H1 (cell line): ENCODE measurements around the gene TSPAN9. TPM values are rescaled to one million over a fixed set of nuclear protein-coding genes. Genes with fewer than 3 reads are reported as not detected.
A peak's percentile ranks its signal among the peaks of the same experiment; 100 is the strongest.

Experiments
- CTCF ChIA-PET: fragments of 300-600 bp; sonication (Branson Sonifier 250); formaldehyde crosslinking; loops from one replicate; lab custom pipeline; 2021; ENCODE audit not compliant: partially characterized antibody; lab: Charles Lee
- POLR2A ChIA-PET: fragments of 300-600 bp; sonication (Branson Sonifier 250); formaldehyde crosslinking; loops from one replicate; lab custom pipeline; 2021; ENCODE audit warnings: inconsistent platforms; ENCODE audit not compliant: partially characterized antibody; lab: Charles Lee
- DNase-seq, 2 experiments: peaks; one replicate each; pipeline versions ENCODE4 v3.0.0 to v3.0.0-alpha.2; 2010 to 2022; ENCODE audit warnings: low spot score in 2 of 2, low read depth in 1 of 2, mixed read lengths in 1 of 2
- FAIRE-seq: peaks from 2 replicates; lab custom pipeline; 2011; peaks lifted over from hg19 to GRCh38; lab: Jason Lieb, UNC
- H2AFZ ChIP-seq: 2 replicates; pipeline ENCODE4 v1.8.1; 2012; ENCODE audit warnings: low read length, inconsistent platforms
- H2AK5ac ChIP-seq: 2 replicates; pipeline ENCODE4 v1.6.1; 2013; ENCODE audit warnings: low read depth, low read length
- H2BK120ac ChIP-seq: replicated peaks from 2 replicates; pipeline ENCODE3; 2013; ENCODE audit warnings: low read depth, low read length, inconsistent platforms
- H2BK12ac ChIP-seq: 2 replicates; pipeline ENCODE4 v1.6.1; 2013; ENCODE audit warnings: low read depth, low read length
- H2BK15ac ChIP-seq: 2 replicates; pipeline ENCODE4 v1.6.1; 2013; ENCODE audit warnings: low read length
- H2BK20ac ChIP-seq: 2 replicates; pipeline ENCODE4 v1.6.1; 2013; ENCODE audit warnings: low read length
- H2BK5ac ChIP-seq: 2 replicates; pipeline ENCODE4 v1.6.1; 2013; ENCODE audit warnings: low read depth, low read length
- H3K14ac ChIP-seq: 2 replicates; pipeline ENCODE4 v1.6.1; 2013; ENCODE audit warnings: inconsistent platforms; ENCODE audit not compliant: insufficient read length
- H3K18ac ChIP-seq: 2 replicates; pipeline ENCODE4 v1.6.1; 2013; ENCODE audit warnings: low read length; ENCODE audit errors: extremely low read depth
- H3K23ac ChIP-seq: 2 replicates; pipeline ENCODE4 v1.6.1; 2013; ENCODE audit warnings: inconsistent platforms; ENCODE audit not compliant: insufficient read length
- H3K23me2 ChIP-seq: 2 replicates; pipeline ENCODE4 v1.6.1; 2013; ENCODE audit warnings: low read depth, low read length
- H3K27ac ChIP-seq: 2 replicates; pipeline ENCODE4 v1.6.1; 2011; ENCODE audit warnings: low read depth, low read length, inconsistent platforms
- H3K27me3 ChIP-seq, 4 experiments: replicated peaks in 1 of 4; 1 replicate in 1 of 4; 2 replicates in 3 of 4; pipeline versions ENCODE4 v1.6.1 to v1.8.1; 2011 to 2013; ENCODE audit warnings: low read length in 3 of 4, mild to moderate bottlenecking in 3 of 4, inconsistent platforms in 2 of 4, mixed read lengths in 2 of 4, moderate library complexity in 1 of 4; ENCODE audit not compliant: control insufficient read depth in 3 of 4, insufficient read depth in 3 of 4; ENCODE audit errors: extremely low read depth in 1 of 4
- H3K36me3 ChIP-seq, 4 experiments: 2 replicates each; pipeline versions ENCODE4 v1.6.1 to v1.8.1; 2011 to 2013; ENCODE audit warnings: mild to moderate bottlenecking in 4 of 4, low read length in 3 of 4, moderate library complexity in 2 of 4, control low read depth in 1 of 4, inconsistent platforms in 1 of 4; ENCODE audit not compliant: insufficient read depth in 4 of 4, control insufficient read depth in 2 of 4
- H3K4ac ChIP-seq: replicated peaks from 2 replicates; pipeline ENCODE3; 2013; ENCODE audit warnings: low read length, low read depth, mixed read lengths, inconsistent platforms; ENCODE audit not compliant: insufficient read length
- H3K4me1 ChIP-seq, 4 experiments: replicated peaks in 1 of 4; 1 replicate in 1 of 4; 2 replicates in 3 of 4; pipeline versions ENCODE4 v1.6.1 to v1.8.1; 2011 to 2013; ENCODE audit warnings: low read length in 3 of 4, inconsistent platforms in 2 of 4, mixed read lengths in 1 of 4; ENCODE audit not compliant: insufficient read depth in 4 of 4, control insufficient read depth in 3 of 4
- H3K4me2 ChIP-seq, 2 experiments: 2 replicates each; pipeline versions ENCODE4 v1.6.1 to v1.8.1; 2011 to 2013; ENCODE audit warnings: low read depth in 2 of 2, low read length in 2 of 2, control low read depth in 1 of 2, inconsistent platforms in 1 of 2, mild to moderate bottlenecking in 1 of 2; ENCODE audit not compliant: insufficient read depth in 1 of 2
- H3K4me3 ChIP-seq, 4 experiments: fragments of 200-600, 300-600 bp in 1 of 4; sonication (generic), shearing (Covaris generic), sonication (Bioruptor Twin) in 1 of 4; 2 replicates each; pipeline versions ENCODE4 v1.5.1 to v1.8.1; 2011 to 2016; ENCODE audit warnings: low read length in 4 of 4, low read depth in 3 of 4, control low read depth in 2 of 4, inconsistent platforms in 2 of 4, mild to moderate bottlenecking in 2 of 4, mixed read lengths in 1 of 4, moderate library complexity in 1 of 4; ENCODE audit not compliant: insufficient read depth in 2 of 4; ENCODE audit errors: extremely low read depth in 1 of 4
- H3K56ac ChIP-seq: replicated peaks from 2 replicates; pipeline ENCODE3; 2013; ENCODE audit warnings: low read depth, mild to moderate bottlenecking, mixed read lengths, low read length, inconsistent platforms; ENCODE audit not compliant: insufficient read length
- H3K79me1 ChIP-seq: 2 replicates; pipeline ENCODE4 v1.6.1; 2013; ENCODE audit warnings: low read depth, low read length, control low read depth
- H3K79me2 ChIP-seq, 2 experiments: 2 replicates each; pipeline versions ENCODE4 v1.6.1 to v1.8.1; 2012 to 2013; ENCODE audit warnings: low read length in 2 of 2, mild to moderate bottlenecking in 2 of 2, inconsistent platforms in 1 of 2; ENCODE audit not compliant: insufficient read depth in 2 of 2, control insufficient read depth in 1 of 2
- H3K9ac ChIP-seq, 4 experiments: replicated peaks in 1 of 4; 1 replicate in 1 of 4; 2 replicates in 3 of 4; pipeline versions ENCODE4 v1.6.1 to v1.8.1; 2011 to 2013; ENCODE audit warnings: low read depth in 3 of 4, low read length in 3 of 4, control low read depth in 2 of 4, mild to moderate bottlenecking in 2 of 4, moderate library complexity in 2 of 4, inconsistent platforms in 1 of 4; ENCODE audit errors: extremely low read depth in 1 of 4
- H3K9me3 ChIP-seq, 2 experiments: 2 replicates each; pipeline versions ENCODE4 v1.6.1 to v1.8.1; 2012 to 2013; ENCODE audit warnings: mild to moderate bottlenecking in 2 of 2, moderate library complexity in 2 of 2, control low read depth in 1 of 2, inconsistent platforms in 1 of 2, low read depth in 1 of 2, low read length in 1 of 2, mixed read lengths in 1 of 2; ENCODE audit not compliant: insufficient read depth in 2 of 2
- H4K20me1 ChIP-seq, 2 experiments: replicated peaks in 1 of 2; 2 replicates each; pipeline versions ENCODE3 to v1.8.1; 2011 to 2013; ENCODE audit warnings: inconsistent platforms in 2 of 2, low read length in 2 of 2, mild to moderate bottlenecking in 1 of 2; ENCODE audit not compliant: insufficient read depth in 2 of 2, control insufficient read depth in 1 of 2
- H4K5ac ChIP-seq: 2 replicates; pipeline ENCODE4 v1.6.1; 2013; ENCODE audit warnings: low read length, low read depth, mixed read lengths, inconsistent platforms; ENCODE audit not compliant: insufficient read length
- H4K8ac ChIP-seq: 2 replicates; pipeline ENCODE4 v1.8.0; 2013; ENCODE audit warnings: mild to moderate bottlenecking, moderate library complexity, low read length, inconsistent platforms; ENCODE audit not compliant: insufficient read depth; ENCODE audit errors: extremely low read depth
- H4K91ac ChIP-seq: replicated peaks from 2 replicates; pipeline ENCODE3; 2013; ENCODE audit warnings: low read length, mixed read lengths, inconsistent platforms; ENCODE audit not compliant: insufficient read length
- BACH1 ChIP-seq: IDR thresholded peaks from 2 replicates; pipeline ENCODE4 v1.6.1; 2012; ENCODE audit warnings: low read length, improper control_type of control experiment
- BCL11A ChIP-seq, 2 experiments: IDR thresholded peaks; one replicate each; pipeline ENCODE4 v1.6.1; 2011; ENCODE audit warnings: low read depth in 2 of 2, low read length in 2 of 2, mild to moderate bottlenecking in 2 of 2
- EP300 ChIP-seq, 2 experiments: IDR thresholded peaks; 1 replicate in 1 of 2; 2 replicates in 1 of 2; pipeline ENCODE4 v1.6.1; 2011 to 2012; ENCODE audit warnings: low read depth in 2 of 2, low read length in 2 of 2, mild to moderate bottlenecking in 2 of 2, borderline replicate concordance in 1 of 2, inconsistent platforms in 1 of 2, moderate library complexity in 1 of 2
- GABPA ChIP-seq: IDR thresholded peaks from 2 replicates; pipeline ENCODE4 v1.6.1; 2011; ENCODE audit warnings: mild to moderate bottlenecking, low read length, moderate library complexity, borderline replicate concordance; ENCODE audit not compliant: insufficient read depth
- JUN ChIP-seq: IDR thresholded peaks from 2 replicates; pipeline ENCODE4 v1.6.1; 2011; ENCODE audit warnings: low read depth, mild to moderate bottlenecking, improper control_type of control experiment, low read length
- JUND ChIP-seq: IDR thresholded peaks from 2 replicates; pipeline ENCODE4 v1.6.1; 2011; ENCODE audit warnings: mild to moderate bottlenecking, improper control_type of control experiment, low read length
- KDM1A ChIP-seq: fragments of 200-600, 300-600 bp; sonication (generic); IDR thresholded peaks from 2 replicates; pipeline ENCODE4 v1.7.1; 2016; ENCODE audit warnings: mild to moderate bottlenecking, low read length, borderline replicate concordance
- KDM4A ChIP-seq: IDR thresholded peaks from one replicate; pipeline ENCODE4 v1.7.1; 2012; ENCODE audit warnings: low read depth, mild to moderate bottlenecking, moderate library complexity, low read length, inconsistent platforms; ENCODE audit not compliant: severe bottlenecking
- POLR2A ChIP-seq, 2 experiments: IDR thresholded peaks; 1 replicate in 1 of 2; 2 replicates in 1 of 2; pipeline ENCODE4 v1.6.1; 2011; ENCODE audit warnings: low read depth in 2 of 2, low read length in 2 of 2, mild to moderate bottlenecking in 2 of 2; ENCODE audit errors: control extremely low read depth in 1 of 2
- SP2 ChIP-seq: IDR thresholded peaks from 2 replicates; pipeline ENCODE4 v1.6.1; 2012; ENCODE audit warnings: mild to moderate bottlenecking, low read length, inconsistent platforms
- TCF12 ChIP-seq: IDR thresholded peaks from 2 replicates; pipeline ENCODE4 v1.6.1; 2011; ENCODE audit warnings: low read depth, mild to moderate bottlenecking, low read length
- ZNF274 ChIP-seq: IDR thresholded peaks from 2 replicates; pipeline ENCODE4 v1.7.0; 2012; ENCODE audit warnings: low read length, borderline replicate concordance; ENCODE audit errors: extremely low read depth
- WGBS, 2 experiments: shearing (Covaris generic) in 1 of 2; methylation state at CpG; one replicate each; pipeline versions ENCODE4 v1.1.6 to v1.1.7; 2013 to 2015; ENCODE audit warnings: low lambda C conversion rate in 2 of 2, mixed read lengths in 2 of 2, inconsistent platforms in 1 of 2, low coverage in 1 of 2, missing lambda C conversion rate in 1 of 2; ENCODE audit not compliant: insufficient replicate concordance in 2 of 2, insufficient coverage in 1 of 2, insufficient read length in 1 of 2; ENCODE audit errors: extremely low coverage in 1 of 2, missing lambda C conversion rate in 1 of 2; 5-methylcytosine and 5-hydroxymethylcytosine counted together
- polyA plus RNA-seq, 7 experiments: library from polyadenylated mRNA; depleted of rRNA in 3 of 7; stranded (reverse) in 5 of 7; unstranded in 2 of 7; fragments of >200 nt in 5 of 7; fragments of 200-250 nt in 2 of 7; gene quantifications; 1 replicate in 5 of 7; 2 replicates in 1 of 7; 4 replicates in 1 of 7; pipeline versions ENCODE4 v1.2.1 to v1.2.3, GENCODE V29; 2011 to 2013; ENCODE audit warnings: missing spikeins in 2 of 7, mixed read lengths in 2 of 7
- total RNA-seq: library from RNA; stranded (reverse); fragmentation: NEBNext Ultra II Directional; extraction: Animal tissue kit (Norgen Biotek cat#: 25700); gene quantifications from 2 replicates; pipeline ENCODE4 v1.2.1, GENCODE V29; 2021
- TF ChIP-seq, protein P1 (sequence below): IDR thresholded peaks from 2 replicates; pipeline ENCODE4 v1.6.1; 2011; ENCODE audit warnings: low read length, improper control_type of control experiment

TSPAN9 gene
- total and polyA plus RNA-seq, 2 of the 8 experiments (the other 6 are each of a cell fraction or from before 2014, with no cell fraction given): 11.5 to 29.1 TPM

GRCh38 chr12:3215410-3215975 lies 138.3 kb downstream of the TSPAN9 start:
- Histone ChIP-seq H3K9ac (no peak overlapping the region), H3K4me2 (peak overlapping the region in 1 of 2 experiments; percentile 46; a peak in 1 of 4 replicates), H3K79me2 (no peaks in the 10 kb centered on the region), H2BK20ac (no peak overlapping the region), H3K9me3 (no peaks in the 10 kb centered on the region), H2BK5ac (no peak overlapping the region; the same call in 1 of the 2 replicates), H2AFZ (no peak overlapping the region), H2BK12ac (no peak overlapping the region), H4K91ac (no peak overlapping the region), H4K5ac (no peak overlapping the region), H3K23me2 (no peaks in the 10 kb centered on the region), H2AK5ac (0 out of 2 replicates have a peak overlapping the region, but pooled peaks have one; percentile 6), H3K18ac (no peak overlapping the region), H3K27ac (no peak overlapping the region), H2BK120ac (no peak overlapping the region), H3K14ac (no peak overlapping the region), H4K8ac (no peak overlapping the region), H4K20me1 (no peaks in the 10 kb centered on the region), H3K4me1 (peaks cover 3 to 22% (median 12%) of the 10 kb centered on the region in 4 experiments), H3K36me3 (no peaks in the 10 kb centered on the region), H2BK15ac (no peak overlapping the region), H3K79me1 (no peaks in the 10 kb centered on the region), H3K4ac (no peak overlapping the region), H3K27me3 (no peaks in the 10 kb centered on the region), H3K23ac (no peak overlapping the region), H3K4me3 (no peak overlapping the region), H3K56ac (no peak overlapping the region)
- WGBS, 2 experiments: 97% methylated on average over 12 of the region's 13 CpGs; no CpG with 5 or more reads in 1 of the 2 experiments
- no peak for FAIRE-seq
- no peak for DNase-seq
- ChIA-PET POLR2A (interaction anchor here (1.1 kb wide), 1 partner anchor 12 kb away, joined by 4 read pairs; no protein-coding TSS in a partner anchor), CTCF (interaction anchor here (1.2 to 24.7 kb wide), 11 partner anchors 9 to 142 kb away, joined by 3 to 448 read pairs (median 4); no protein-coding TSS in a partner anchor)
- TF ChIP-seq JUND (no peak), ZNF274 (no peak), SP2 (no peak), EP300 (IDR thresholded peaks at IDR 0.05; ENCODE audit: borderline replicate concordance in 1 of 2, low read depth in 2 of 2, low read length in 2 of 2) (no peak), BACH1 (no peak), POLR2A (IDR thresholded peaks at IDR 0.05; ENCODE audit: control extremely low read depth in 1 of 2, low read depth in 2 of 2, low read length in 2 of 2) (no peak), TCF12 (no peak), GABPA (no peak), BCL11A (IDR thresholded peaks at IDR 0.05; ENCODE audit: low read depth in 2 of 2, low read length in 2 of 2) (no peak), KDM1A (no peak), KDM4A (no peak), JUN (no peak)
- TF ChIP-seq, protein P1, sequence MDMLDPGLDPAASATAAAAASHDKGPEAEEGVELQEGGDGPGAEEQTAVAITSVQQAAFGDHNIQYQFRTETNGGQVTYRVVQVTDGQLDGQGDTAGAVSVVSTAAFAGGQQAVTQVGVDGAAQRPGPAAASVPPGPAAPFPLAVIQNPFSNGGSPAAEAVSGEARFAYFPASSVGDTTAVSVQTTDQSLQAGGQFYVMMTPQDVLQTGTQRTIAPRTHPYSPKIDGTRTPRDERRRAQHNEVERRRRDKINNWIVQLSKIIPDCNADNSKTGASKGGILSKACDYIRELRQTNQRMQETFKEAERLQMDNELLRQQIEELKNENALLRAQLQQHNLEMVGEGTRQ: no peak
